HL-60 (cell line): ENCODE data around the gene USP50.

Source experiments
- POLR2AphosphoS5 ChIP-seq: IDR thresholded peaks from 2 replicates; pipeline ENCODE4 v1.6.1; 2012; ENCODE audit warnings: low read depth
- SPI1 ChIP-seq: IDR thresholded peaks from 2 replicates; pipeline ENCODE4 v1.6.1; 2012; ENCODE audit warnings: low read depth, mild to moderate bottlenecking, borderline replicate concordance
- TF ChIP-seq, protein P1 (sequence below): IDR thresholded peaks from one replicate; pipeline ENCODE4 v1.5.1; 2011; ENCODE audit warnings: low read length, control low read depth, inconsistent platforms; ENCODE audit not compliant: insufficient read depth

GRCh38 chr15:50558012-50558411 lies 11.5 kb upstream of the USP50 start:
- TF ChIP-seq, protein P1, sequence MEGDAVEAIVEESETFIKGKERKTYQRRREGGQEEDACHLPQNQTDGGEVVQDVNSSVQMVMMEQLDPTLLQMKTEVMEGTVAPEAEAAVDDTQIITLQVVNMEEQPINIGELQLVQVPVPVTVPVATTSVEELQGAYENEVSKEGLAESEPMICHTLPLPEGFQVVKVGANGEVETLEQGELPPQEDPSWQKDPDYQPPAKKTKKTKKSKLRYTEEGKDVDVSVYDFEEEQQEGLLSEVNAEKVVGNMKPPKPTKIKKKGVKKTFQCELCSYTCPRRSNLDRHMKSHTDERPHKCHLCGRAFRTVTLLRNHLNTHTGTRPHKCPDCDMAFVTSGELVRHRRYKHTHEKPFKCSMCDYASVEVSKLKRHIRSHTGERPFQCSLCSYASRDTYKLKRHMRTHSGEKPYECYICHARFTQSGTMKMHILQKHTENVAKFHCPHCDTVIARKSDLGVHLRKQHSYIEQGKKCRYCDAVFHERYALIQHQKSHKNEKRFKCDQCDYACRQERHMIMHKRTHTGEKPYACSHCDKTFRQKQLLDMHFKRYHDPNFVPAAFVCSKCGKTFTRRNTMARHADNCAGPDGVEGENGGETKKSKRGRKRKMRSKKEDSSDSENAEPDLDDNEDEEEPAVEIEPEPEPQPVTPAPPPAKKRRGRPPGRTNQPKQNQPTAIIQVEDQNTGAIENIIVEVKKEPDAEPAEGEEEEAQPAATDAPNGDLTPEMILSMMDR = no peak
- TF ChIP-seq SPI1 (no peak), POLR2AphosphoS5 (no peak)
